Loucy (cell line): Measurements from ENCODE around the gene MOV10.

Experiments
- H2AFZ ChIP-seq: fragments of 200-600 bp; sonication (generic); 2 replicates; pipeline ENCODE4 v1.6.0; 2016; ENCODE audit warnings: antibody characterized with exemption, mild to moderate bottlenecking, low read length, moderate library complexity
- H3F3A ChIP-seq: fragments of 200-600 bp; 2 replicates; pipeline ENCODE4 v1.6.0; 2016; ENCODE audit warnings: antibody characterized with exemption, low read depth, mild to moderate bottlenecking
- H3K27me3 ChIP-seq: fragments of 200-600 bp; sonication (generic); 2 replicates; pipeline ENCODE4 v1.6.1; 2014; ENCODE audit warnings: low read length, mild to moderate bottlenecking; ENCODE audit not compliant: insufficient read depth, poor library complexity, severe bottlenecking
- H3K36me3 ChIP-seq: fragments of 200-600 bp; sonication (generic); 2 replicates; pipeline ENCODE4 v1.6.1; 2016; ENCODE audit warnings: low read length; ENCODE audit not compliant: insufficient read depth
- H3K4me1 ChIP-seq: fragments of 200-600 bp; sonication (generic); 2 replicates; pipeline ENCODE4 v1.5.1; 2014; ENCODE audit warnings: low read length, mild to moderate bottlenecking; ENCODE audit not compliant: insufficient read depth, poor library complexity, severe bottlenecking
- H3K4me2 ChIP-seq: fragments of 200-600 bp; sonication (generic); 2 replicates; pipeline ENCODE4 v1.6.0; 2014; ENCODE audit warnings: antibody characterized with exemption, low read length, low read depth, mild to moderate bottlenecking; ENCODE audit not compliant: poor library complexity, severe bottlenecking
- H3K4me3 ChIP-seq: fragments of 200-600 bp; sonication (generic); 2 replicates; pipeline ENCODE4 v1.5.1; 2014; ENCODE audit warnings: low read length, mild to moderate bottlenecking, mixed read lengths; ENCODE audit not compliant: poor library complexity, severe bottlenecking
- H3K79me2 ChIP-seq: fragments of 200-600 bp; sonication (generic); 2 replicates; pipeline ENCODE4 v1.6.1; 2014; ENCODE audit warnings: low read length; ENCODE audit not compliant: insufficient read depth
- H3K9ac ChIP-seq: fragments of 200-600 bp; sonication (generic); 2 replicates; pipeline ENCODE4 v1.6.0; 2014; ENCODE audit warnings: mild to moderate bottlenecking, low read depth, low read length, moderate library complexity; ENCODE audit not compliant: poor library complexity, severe bottlenecking
- H3K9me2 ChIP-seq: fragments of 200-600 bp; sonication (generic); replicated peaks from 2 replicates; pipeline ENCODE4 v1.6.1; 2016; ENCODE audit warnings: low read depth, low read length, mixed read lengths
- H3K9me3 ChIP-seq: fragments of 200-600 bp; sonication (generic); 2 replicates; pipeline ENCODE4 v1.6.1; 2014; ENCODE audit warnings: mild to moderate bottlenecking, antibody characterized with exemption, low read length, low read depth; ENCODE audit not compliant: insufficient read depth
- H4K20me1 ChIP-seq: fragments of 200-600 bp; sonication (generic); 2 replicates; pipeline ENCODE4 v1.6.0; 2014; ENCODE audit warnings: antibody characterized with exemption, low read length, mild to moderate bottlenecking; ENCODE audit not compliant: insufficient read depth, poor library complexity, severe bottlenecking
- EZH2phosphoT487 ChIP-seq: fragments of 200-600 bp; IDR thresholded peaks from 2 replicates; pipeline ENCODE4 v1.6.1; 2018; ENCODE audit warnings: antibody characterized with exemption, mild to moderate bottlenecking, moderate library complexity, borderline replicate concordance
- TF ChIP-seq, protein P1 (sequence below): fragments of 200-600 bp; sonication (generic); conservative IDR thresholded peaks from 2 replicates; pipeline ENCODE4 v1.5.1; 2014; ENCODE audit warnings: mild to moderate bottlenecking, antibody characterized with exemption, low read length

Gene MOV10

DNA sequence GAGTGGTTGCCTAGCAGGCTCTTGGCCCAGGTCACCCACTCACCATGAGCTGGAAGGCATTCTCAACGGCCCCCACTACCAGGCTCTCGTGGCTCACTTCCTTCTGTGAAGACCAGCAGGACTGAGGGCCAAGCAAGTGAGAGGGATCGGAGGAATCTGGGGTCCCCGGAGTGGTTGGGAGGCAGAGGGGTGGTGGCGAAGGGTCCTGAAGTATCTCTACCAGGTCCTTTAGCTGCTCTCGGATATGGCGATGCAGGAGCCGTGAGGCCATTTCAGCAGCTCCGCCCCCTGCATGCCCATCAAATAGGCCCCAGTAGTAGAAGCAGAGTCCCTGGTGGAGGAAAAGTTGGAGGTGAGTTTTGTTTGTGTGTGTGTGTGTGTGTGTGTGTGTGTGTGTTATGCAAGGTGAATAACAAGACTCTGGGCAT lies 38.3 kb downstream of the MOV10 start:
- H3K4me1 ChIP-seq, result peaks cover 8% of the 10 kb centered on the region
- H3K9me2 ChIP-seq, result no peaks in the 10 kb centered on the region
- no peak overlapping the region for H3K4me3 ChIP-seq
- H2AFZ ChIP-seq, result no peak overlapping the region
- no peak overlapping the region for H3K4me2 ChIP-seq
- H3K9ac ChIP-seq, result no peak overlapping the region
- no peaks in the 10 kb centered on the region for H3K36me3 ChIP-seq
- H3K9me3 ChIP-seq, result no peaks in the 10 kb centered on the region
- no peaks in the 10 kb centered on the region for H3K79me2 ChIP-seq
- no peaks in the 10 kb centered on the region for H4K20me1 ChIP-seq
- no peak for TF ChIP-seq EZH2phosphoT487
- TF ChIP-seq, protein P1, sequence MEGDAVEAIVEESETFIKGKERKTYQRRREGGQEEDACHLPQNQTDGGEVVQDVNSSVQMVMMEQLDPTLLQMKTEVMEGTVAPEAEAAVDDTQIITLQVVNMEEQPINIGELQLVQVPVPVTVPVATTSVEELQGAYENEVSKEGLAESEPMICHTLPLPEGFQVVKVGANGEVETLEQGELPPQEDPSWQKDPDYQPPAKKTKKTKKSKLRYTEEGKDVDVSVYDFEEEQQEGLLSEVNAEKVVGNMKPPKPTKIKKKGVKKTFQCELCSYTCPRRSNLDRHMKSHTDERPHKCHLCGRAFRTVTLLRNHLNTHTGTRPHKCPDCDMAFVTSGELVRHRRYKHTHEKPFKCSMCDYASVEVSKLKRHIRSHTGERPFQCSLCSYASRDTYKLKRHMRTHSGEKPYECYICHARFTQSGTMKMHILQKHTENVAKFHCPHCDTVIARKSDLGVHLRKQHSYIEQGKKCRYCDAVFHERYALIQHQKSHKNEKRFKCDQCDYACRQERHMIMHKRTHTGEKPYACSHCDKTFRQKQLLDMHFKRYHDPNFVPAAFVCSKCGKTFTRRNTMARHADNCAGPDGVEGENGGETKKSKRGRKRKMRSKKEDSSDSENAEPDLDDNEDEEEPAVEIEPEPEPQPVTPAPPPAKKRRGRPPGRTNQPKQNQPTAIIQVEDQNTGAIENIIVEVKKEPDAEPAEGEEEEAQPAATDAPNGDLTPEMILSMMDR, result no peak
- H3K27me3 ChIP-seq, result no peaks in the 10 kb centered on the region
- no peaks in the 10 kb centered on the region for H3F3A ChIP-seq

DNA sequence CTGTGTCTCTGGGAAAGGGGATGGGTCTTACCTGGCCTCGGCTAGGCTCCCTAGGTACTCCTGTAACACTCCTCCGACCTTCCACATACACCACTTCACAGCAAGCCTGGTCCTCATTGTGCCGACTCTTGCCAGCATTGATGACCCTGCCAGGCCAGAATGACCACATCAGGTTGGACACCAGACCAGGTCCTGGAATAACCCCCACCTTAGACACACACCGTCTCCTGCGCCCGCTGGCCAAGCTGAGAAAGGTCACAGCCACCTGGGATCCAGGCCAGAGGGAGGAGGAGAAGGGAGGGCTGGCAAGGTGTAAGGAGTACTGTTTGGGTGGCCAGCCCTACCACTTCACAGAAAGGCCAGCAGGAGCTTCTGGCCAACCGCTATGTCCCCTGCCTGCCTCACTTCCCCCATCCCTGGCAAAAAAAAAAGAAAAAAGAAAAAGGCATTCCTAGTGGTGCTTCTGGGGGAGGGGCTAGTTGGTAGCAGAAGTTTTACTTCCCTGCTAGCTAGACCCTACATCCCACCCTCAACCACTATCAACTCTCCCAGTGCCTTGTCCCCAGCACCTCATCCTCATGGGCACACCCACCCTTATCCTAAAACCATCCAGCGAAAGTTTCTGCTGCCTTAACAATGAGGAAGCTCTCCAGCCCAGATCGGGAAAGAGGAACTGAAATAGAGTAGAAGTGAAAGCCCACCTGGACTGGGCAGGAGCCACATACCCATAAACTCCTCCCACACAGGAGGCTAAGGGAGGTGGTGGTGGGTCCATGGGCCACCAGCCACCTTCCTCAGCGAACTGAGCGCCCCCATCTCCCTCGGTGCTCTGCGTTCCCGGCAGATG lies 39.2 kb downstream of the MOV10 start:
- TF ChIP-seq EZH2phosphoT487, result no peak
- TF ChIP-seq, protein P1, result no peak
- Histone ChIP-seq H3K9me2 (no peaks in the 10 kb centered on the region), H3K4me3 (no peak overlapping the region), H3K27me3 (no peaks in the 10 kb centered on the region), H3K9me3 (no peaks in the 10 kb centered on the region), H3K4me2 (no peak overlapping the region), H4K20me1 (no peaks in the 10 kb centered on the region), H3K4me1 (peaks cover 7% of the 10 kb centered on the region), H3F3A (no peaks in the 10 kb centered on the region), H2AFZ (no peak overlapping the region), H3K9ac (no peak overlapping the region), H3K79me2 (no peaks in the 10 kb centered on the region), H3K36me3 (no peaks in the 10 kb centered on the region)

DNA sequence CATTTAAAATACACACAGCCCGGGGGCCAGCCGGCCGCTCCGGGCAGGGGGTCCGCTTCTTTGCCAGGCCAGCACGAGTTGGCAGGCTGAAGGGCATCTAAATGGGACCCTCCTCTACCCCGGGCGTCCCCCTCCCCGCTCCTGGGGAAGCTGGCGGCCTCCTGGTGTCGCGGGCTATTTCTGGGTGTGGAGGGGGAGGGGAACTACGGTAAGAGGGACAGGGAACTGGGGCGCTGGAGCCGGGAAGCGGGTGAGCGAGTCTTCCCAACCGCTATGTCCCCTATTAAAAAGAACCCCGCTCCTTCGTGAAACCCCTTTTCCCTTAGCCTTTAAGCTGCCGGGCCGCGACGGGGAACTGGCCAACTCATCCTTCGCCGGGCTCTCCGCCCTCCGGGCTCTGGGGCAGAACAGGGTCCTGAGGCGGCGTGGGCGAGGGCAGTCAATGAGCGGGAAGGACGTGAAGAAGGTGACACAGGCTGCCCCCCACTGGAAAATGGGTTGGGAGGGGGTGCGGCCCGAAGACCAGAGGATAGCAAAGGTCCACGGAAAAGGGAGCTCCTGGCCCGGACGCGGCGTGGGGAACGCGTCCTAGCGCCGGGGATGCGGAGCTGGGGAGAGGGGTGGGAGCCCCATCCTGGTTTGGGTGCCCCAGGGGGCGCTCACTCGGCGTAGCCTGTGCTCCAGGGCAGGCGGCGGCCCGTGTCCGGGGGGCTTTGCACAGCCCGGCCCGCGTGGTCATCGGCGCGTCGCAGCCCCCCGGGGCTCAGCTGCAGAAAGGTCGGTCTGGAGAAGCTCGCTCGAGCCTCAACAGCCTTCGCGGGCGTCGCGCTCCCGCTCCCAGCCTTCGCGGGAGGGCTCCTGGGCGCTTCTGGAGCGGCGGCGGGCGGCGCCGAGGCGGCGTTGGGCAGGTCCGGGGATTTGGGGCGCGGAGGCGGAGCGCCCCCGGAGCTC lies 40.1 kb downstream of the MOV10 start:
- TF ChIP-seq, protein P1, result 0 out of 2 replicates have a peak, but pooled peaks have one; percentile 19
- no peak for TF ChIP-seq EZH2phosphoT487
- H3K27me3 ChIP-seq, result no peaks in the 10 kb centered on the region
- H3K36me3 ChIP-seq, result no peaks in the 10 kb centered on the region
- H3K4me3 ChIP-seq, result peak overlapping the region; percentile 76
- H3F3A ChIP-seq, result no peaks in the 10 kb centered on the region
- peaks cover 7% of the 10 kb centered on the region for H3K4me1 ChIP-seq
- H3K4me2 ChIP-seq, result peak overlapping the region; percentile 88
- peak overlapping the region; percentile 72 for H2AFZ ChIP-seq
- no peaks in the 10 kb centered on the region for H3K9me3 ChIP-seq
- no peaks in the 10 kb centered on the region for H4K20me1 ChIP-seq
- H3K9me2 ChIP-seq, result no peaks in the 10 kb centered on the region
- no peak overlapping the region for H3K9ac ChIP-seq
- no peaks in the 10 kb centered on the region for H3K79me2 ChIP-seq
